ENCODE measurements around the gene UTS2R. TPM values are rescaled to one million over a fixed set of nuclear protein-coding genes. Genes with fewer than 3 reads are reported as not detected.

The UTS2R gene
- total and polyA plus RNA-seq, 2 of the 4 experiments (the other 2 are of a cell fraction), result not detected

DNA sequence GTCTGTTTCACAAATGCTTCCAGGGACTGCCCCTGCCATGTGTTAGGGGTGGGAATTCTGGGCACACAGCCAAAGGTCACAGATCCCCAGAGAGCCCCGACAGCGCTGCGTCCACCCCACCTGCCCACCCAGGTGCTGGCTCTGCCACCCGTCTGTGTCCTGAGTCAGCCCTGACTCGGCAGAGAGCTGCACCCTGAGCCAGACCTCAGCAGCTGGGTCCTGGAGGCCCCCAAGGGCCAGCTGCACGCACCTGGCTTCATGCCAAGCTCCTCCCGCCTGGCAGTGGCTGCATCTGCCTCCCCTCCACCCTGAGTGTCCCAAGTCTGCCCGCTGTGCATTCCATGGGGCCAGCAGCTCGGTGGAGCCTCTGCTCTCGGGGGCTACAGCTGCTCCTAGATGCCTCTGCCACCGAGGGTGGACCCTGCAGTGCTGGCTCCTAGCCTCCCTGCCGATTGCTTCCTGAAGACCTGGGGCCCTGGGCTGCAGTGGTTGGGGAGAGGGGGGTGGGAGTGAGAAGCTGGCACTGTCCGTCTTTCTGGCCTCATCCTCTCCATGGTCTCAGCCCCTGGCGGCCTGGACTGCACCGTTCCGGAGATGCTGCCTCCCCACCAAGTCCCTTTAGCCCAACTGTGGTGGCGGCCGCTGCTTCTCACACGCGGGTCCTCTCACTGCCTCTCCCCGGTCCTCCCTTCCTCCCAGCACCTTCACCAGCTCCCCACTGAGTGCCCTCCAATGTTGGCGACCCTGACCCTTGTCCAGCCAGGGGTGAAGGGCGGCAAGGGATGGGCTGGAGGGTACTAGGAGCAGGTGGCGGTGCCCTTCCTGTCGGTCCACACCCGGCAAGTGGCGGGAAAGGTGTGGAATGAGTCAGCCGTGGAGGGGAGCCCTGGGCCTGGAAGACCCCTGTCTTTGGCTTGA is 41.0 kb upstream of the UTS2R start:
- H4K5ac ChIP-seq (ENCODE audit: low read depth, low read length), result no peak overlapping the region
- intact Hi-C loops (cut with micrococcal nuclease), result no loop called here
- ATAC-seq (ENCODE audit: low read depth) (peak; percentile 8), DNase-seq (peak; percentile 67)
- H3K9me1 ChIP-seq (ENCODE audit: insufficient read depth, low read length), result no peaks in the 10 kb centered on the region
- no peaks in the 10 kb centered on the region for H4K20me1 ChIP-seq (ENCODE audit: insufficient read depth, low read length)
- no peak overlapping the region for H3K14ac ChIP-seq (replicated peaks; ENCODE audit: low read depth, low read length)
- no peak overlapping the region for H2BK15ac ChIP-seq (ENCODE audit: low read depth, low read length)
- peaks cover 24% of the 10 kb centered on the region for H3K4me1 ChIP-seq (ENCODE audit: control insufficient read depth, insufficient read depth, low read length)
- H2AK9ac ChIP-seq (replicated peaks; ENCODE audit: low read depth, low read length, poor library complexity), result peak overlapping the region; percentile 25
- H4K91ac ChIP-seq (ENCODE audit: insufficient read depth, low read depth, low read length), result no peak overlapping the region
- no TSS peak for BruUV-seq (replicated peaks)
- H2BK5ac ChIP-seq (ENCODE audit: low read depth, low read length, poor library complexity, severe bottlenecking), result no peak overlapping the region
- 0 out of 4 replicates have a peak, but pooled peaks cover 0 to 3% of the 10 kb centered on the region in 2 experiments for H3K79me1 ChIP-seq (ENCODE audit: low read depth in 1 of 2, low read length in 2 of 2)
- no peak overlapping the region for H3K4me3 ChIP-seq (ENCODE audit: insufficient read depth, low read depth, low read length)
- no peak overlapping the region for H3K9ac ChIP-seq (ENCODE audit: low read depth, low read length)
- no peak overlapping the region for H4K8ac ChIP-seq (ENCODE audit: low read depth in 2 of 2, low read length in 2 of 2)
- in situ Hi-C loops (cut with MboI; ENCODE audit: low sequenced_read_pairs), result no loop called here
- H3K56ac ChIP-seq (ENCODE audit: extremely low read depth, insufficient read depth, low read length), result no peak overlapping the region
- H2AFZ ChIP-seq (replicated peaks; ENCODE audit: low read length, poor library complexity), result peak overlapping the region; percentile 5
- H2BK20ac ChIP-seq (ENCODE audit: low read depth, low read length), result no peak overlapping the region
- H3K27ac ChIP-seq (ENCODE audit: insufficient read depth, low read length), result no peak overlapping the region
- H2AK5ac ChIP-seq (ENCODE audit: low read depth, low read length), result no peak overlapping the region
- 42% methylated on average over 12 of the region's 28 CpGs; no CpG with 5 or more reads in 1 of the 2 experiments for WGBS, 2 experiments (ENCODE audit: extremely low coverage in 2 of 2, insufficient read length in 1 of 2)
- H3K9me3 ChIP-seq (ENCODE audit: control insufficient read depth, insufficient read depth, low read length), result no peaks in the 10 kb centered on the region
- ChIA-PET CTCF (interaction anchor here (0.5 kb wide), 1 partner anchor 18 kb away, joined by 4 read pairs; no protein-coding TSS in a partner anchor), POLR2A (ENCODE audit: unreplicated experiment) (no interaction called here)
- H3K4me2 ChIP-seq (ENCODE audit: low read depth, low read length), result peak overlapping the region; percentile 12
- H3K36me3 ChIP-seq (ENCODE audit: control insufficient read depth, insufficient read depth, low read length), result no peaks in the 10 kb centered on the region
- H3K23ac ChIP-seq (ENCODE audit: low read depth, low read length), result no peak overlapping the region
- H2BK120ac ChIP-seq (ENCODE audit: low read depth, low read length), result no peak overlapping the region
- H3K4ac ChIP-seq (ENCODE audit: low read depth, low read length), result no peak overlapping the region
- dilution Hi-C loops (cut with HindIII; ENCODE audit: low sequenced_read_pairs, unreplicated experiment), result no loop called here
- TF ChIP-seq NFE2L2 (IDR thresholded peaks at IDR 0.05; ENCODE audit: low read depth, low read length) (peak; percentile 40; the same call in 1 of the 2 replicates), CHD1 (IDR thresholded peaks at IDR 0.05; ENCODE audit: low read depth, low read length) (no peak), MAZ (IDR thresholded peaks at IDR 0.05; ENCODE audit: borderline replicate concordance, low read depth, low read length) (0 out of 2 replicates have a peak, but pooled peaks have one; percentile 16), RCOR1 (IDR thresholded peaks at IDR 0.05; ENCODE audit: insufficient replicate concordance, low read length) (no peak), CEBPB (IDR thresholded peaks at IDR 0.05; ENCODE audit: low read depth, low read length) (no peak)
- H3K18ac ChIP-seq (ENCODE audit: low read depth, low read length), result no peak overlapping the region
- peaks cover 10% of the 10 kb centered on the region for H3K27me3 ChIP-seq (ENCODE audit: control insufficient read depth, insufficient read depth, low read length)

Measured in IMR-90 (cell line).